Right atrium auricular region (tissue), 2 donors: ENCODE data around the gene PPP1R1A. TPM values are rescaled to one million over a fixed set of nuclear protein-coding genes. Genes with fewer than 3 reads are reported as not detected.
A peak's percentile ranks its signal among the peaks of the same experiment; 100 is the strongest.

Source experiments
- DNase-seq: peaks from one replicate; pipeline ENCODE4 v3.0.0-alpha.2; 2019; ENCODE audit warnings: low spot score
- H3K27ac ChIP-seq, 2 donors: fragments of 200-600 bp; sonication (generic); 1 replicate in 1 of 2; 2 replicates in 1 of 2; pipeline ENCODE4 v1.5.1; 2016 to 2019
- H3K27me3 ChIP-seq, 2 donors: fragments of 200-600 bp; sonication (generic); one replicate each; pipeline versions ENCODE4 v1.5.1 to v1.6.0; 2017 to 2019
- H3K36me3 ChIP-seq: fragments of 200-600 bp; sonication (generic); one replicate; pipeline ENCODE4 v1.5.1; 2016
- H3K4me1 ChIP-seq, 2 donors: fragments of 200-600 bp; sonication (generic); one replicate each; pipeline versions ENCODE4 v1.5.1 to v1.6.0; 2017 to 2019
- H3K4me3 ChIP-seq, 2 donors: fragments of 200-600 bp; sonication (generic); 1 replicate in 1 of 2; 2 replicates in 1 of 2; pipeline ENCODE4 v1.5.1; 2017 to 2019; ENCODE audit warnings: mild to moderate bottlenecking in 1 of 2, moderate library complexity in 1 of 2
- H3K9me3 ChIP-seq, 2 donors: fragments of 200-600 bp; sonication (generic); one replicate each; pipeline ENCODE4 v1.5.1; 2019
- CTCF ChIP-seq, 2 donors: fragments of 200-600 bp; sonication (generic); IDR thresholded peaks; one replicate each; pipeline ENCODE4 v1.5.1; 2019; ENCODE audit warnings: antibody characterized with exemption in 2 of 2
- total RNA-seq, 2 donors: library from RNA; depleted of rRNA; stranded (reverse); fragments of >200 nt; gene quantifications; one replicate each; pipeline ENCODE4 v1.1.0, GENCODE V29; 2016

Gene PPP1R1A, protein sequence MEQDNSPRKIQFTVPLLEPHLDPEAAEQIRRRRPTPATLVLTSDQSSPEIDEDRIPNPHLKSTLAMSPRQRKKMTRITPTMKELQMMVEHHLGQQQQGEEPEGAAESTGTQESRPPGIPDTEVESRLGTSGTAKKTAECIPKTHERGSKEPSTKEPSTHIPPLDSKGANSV
- total RNA-seq: 100 to 1,000 TPM; 104 to 111 TPM

GRCh38 chr12:54588110-54588889 is at the start of gene PPP1R1A:
Gene PPP1R1A (minus strand): TSS chr12:54588659. CDS start chr12:54588488, 171 bp downstream.
- Histone ChIP-seq H3K27ac (peak within 1 kb of the TSS; percentile 75 to 80), H3K36me3 (no peaks in the 10 kb centered on the region), H3K9me3 (no peaks in the 10 kb centered on the region), H3K27me3 (no peaks in the 10 kb centered on the region), H3K4me1 (peaks cover 0 to 41% of the 10 kb centered on the region in 2 donors), H3K4me3 (peak within 1 kb of the TSS; percentile 54 to 58)
- TF ChIP-seq CTCF (IDR thresholded peaks at IDR 0.05): no peak
- DNase-seq: no peak

GRCh38 chr12:54634795-54635194 is 46.3 kb upstream of the PPP1R1A start, which contains the start of gene LACRT:
Gene LACRT (minus strand): TSS chr12:54634895. CDS start chr12:54634841, 54 bp downstream.
- no peaks in the 10 kb centered on the region for H3K27me3 ChIP-seq

GRCh38 chr12:54631988-54632728 is 43.7 kb upstream of the PPP1R1A start:
- Histone ChIP-seq H3K9me3 (no peaks in the 10 kb centered on the region), H3K4me1 (no peaks in the 10 kb centered on the region), H3K36me3 (no peaks in the 10 kb centered on the region), H3K4me3 (no peak overlapping the region), H3K27ac (no peak overlapping the region), H3K27me3 (no peaks in the 10 kb centered on the region)
- DNase-seq: no peak
- TF ChIP-seq CTCF (IDR thresholded peaks at IDR 0.05): no peak

More at GRCh38 chr12:54634795-54635194, 46.3 kb upstream of the PPP1R1A start, which contains the start of gene LACRT:
- Histone ChIP-seq H3K27ac (no peak within 1 kb of the TSS), H3K4me1 (no peaks in the 10 kb centered on the region), H3K4me3 (no peak within 1 kb of the TSS), H3K36me3 (no peaks in the 10 kb centered on the region), H3K9me3 (no peaks in the 10 kb centered on the region)
- no peak for TF ChIP-seq CTCF (IDR thresholded peaks at IDR 0.05)
- no peak for DNase-seq

- H3K4me3 ChIP-seq: no peak overlapping the region
- DNase-seq: no peak
- no peaks in the 10 kb centered on the region for H3K27me3 ChIP-seq
- no peak overlapping the region for H3K27ac ChIP-seq
- no peaks in the 10 kb centered on the region for H3K36me3 ChIP-seq
- H3K4me1 ChIP-seq: no peaks in the 10 kb centered on the region
- TF ChIP-seq CTCF (IDR thresholded peaks at IDR 0.05): no peak
- H3K9me3 ChIP-seq: no peaks in the 10 kb centered on the region
Measured at GRCh38 chr12:54631551-54631950, 43.1 kb upstream of the PPP1R1A start.

GRCh38 chr12:54629925-54630324 is 41.5 kb upstream of the PPP1R1A start:
- Histone ChIP-seq H3K36me3 (no peaks in the 10 kb centered on the region), H3K27me3 (no peaks in the 10 kb centered on the region), H3K27ac (no peak overlapping the region), H3K9me3 (no peaks in the 10 kb centered on the region), H3K4me3 (no peak overlapping the region), H3K4me1 (no peaks in the 10 kb centered on the region)
- TF ChIP-seq CTCF (IDR thresholded peaks at IDR 0.05): no peak
- no peak for DNase-seq
